Measurements from ENCODE around the gene FGD5.

FGD5 gene

DNA sequence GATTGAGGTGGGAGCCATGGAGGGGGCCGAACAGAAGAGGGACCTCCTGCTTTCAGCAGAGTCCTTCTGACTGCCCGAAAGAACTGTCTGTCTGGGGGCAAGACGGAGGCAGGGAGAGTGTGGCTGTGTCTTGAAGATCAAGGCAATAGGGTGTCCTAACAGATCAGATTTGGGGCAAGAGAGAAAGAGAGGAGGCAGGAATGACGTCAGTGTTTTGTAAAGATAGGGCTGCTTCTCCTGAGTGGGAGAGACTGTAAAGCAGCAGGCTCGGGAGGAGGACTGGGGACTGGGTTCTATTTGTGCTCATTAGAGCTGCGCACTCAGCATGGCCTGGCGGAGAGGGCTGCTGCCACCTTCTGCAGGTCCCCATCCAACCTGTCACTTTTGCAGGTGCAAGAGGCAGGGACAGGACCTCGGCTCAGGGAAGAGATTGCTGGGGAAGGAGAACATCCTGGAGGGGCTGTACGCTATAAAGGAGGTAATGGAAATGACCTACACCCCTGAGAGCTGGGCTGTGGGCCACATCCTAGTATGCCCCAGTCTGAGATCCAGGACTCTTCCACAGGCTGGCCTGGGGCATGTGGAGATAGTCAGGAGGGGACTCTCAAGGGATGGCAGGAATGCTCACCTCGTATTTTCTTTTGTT, 29.0 kb upstream of the FGD5 start:
- DNase-seq (ENCODE audit: low spot score): no peak

DNA sequence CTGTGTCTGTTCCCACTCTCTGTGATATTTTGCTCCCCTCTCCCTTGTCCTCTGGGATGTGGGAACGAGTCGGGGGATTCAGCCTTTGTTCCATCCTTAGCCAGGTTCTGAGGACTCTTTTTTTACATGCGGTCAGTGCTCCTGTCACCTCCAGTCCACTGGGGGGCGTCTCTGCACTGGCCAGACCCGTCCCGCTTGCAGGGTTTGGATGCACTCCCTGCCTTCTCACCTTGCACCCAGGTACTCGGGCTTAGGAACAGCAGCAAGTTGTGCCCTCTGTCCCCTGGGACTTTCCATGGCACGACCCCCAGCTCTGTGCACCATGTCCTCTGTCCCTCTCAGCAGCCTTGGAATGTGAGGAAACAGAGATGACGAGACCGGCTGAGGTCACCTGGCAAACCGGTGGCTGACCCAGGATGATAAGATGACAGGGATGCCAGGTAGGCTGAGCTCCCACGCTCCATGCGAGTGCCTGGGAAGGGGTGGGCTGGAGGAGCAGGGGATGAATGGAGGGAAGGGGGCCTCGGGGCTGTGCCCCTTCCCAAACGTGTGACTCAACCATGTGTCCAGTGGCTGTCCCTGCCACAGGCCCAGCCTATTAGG, 27.3 kb upstream of the FGD5 start:
- peak; percentile 84 for DNase-seq (ENCODE audit: low spot score)

DNA sequence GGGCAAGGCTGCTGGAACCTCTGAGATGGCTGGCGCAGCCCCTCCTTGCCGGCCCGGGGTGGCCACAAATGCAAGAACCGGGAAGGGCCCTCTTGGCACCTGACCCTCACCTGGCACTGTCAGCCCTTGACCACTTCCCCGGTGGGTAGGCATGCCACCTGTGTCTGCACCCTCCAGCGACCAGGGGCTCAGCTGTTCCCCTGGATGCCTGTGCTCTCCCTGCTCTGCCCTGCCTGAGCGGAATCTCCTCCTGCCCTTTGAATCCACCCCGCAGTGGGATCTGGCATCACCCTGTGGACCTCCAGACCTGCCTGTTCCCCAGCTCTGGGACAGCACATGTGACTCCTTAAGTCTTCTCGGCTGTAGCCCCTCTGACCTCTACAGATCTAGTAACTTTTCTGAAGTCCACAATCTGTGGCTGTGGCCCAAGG, 26.1 kb upstream of the FGD5 start:
- DNase-seq (ENCODE audit: low spot score): no peak

DNA sequence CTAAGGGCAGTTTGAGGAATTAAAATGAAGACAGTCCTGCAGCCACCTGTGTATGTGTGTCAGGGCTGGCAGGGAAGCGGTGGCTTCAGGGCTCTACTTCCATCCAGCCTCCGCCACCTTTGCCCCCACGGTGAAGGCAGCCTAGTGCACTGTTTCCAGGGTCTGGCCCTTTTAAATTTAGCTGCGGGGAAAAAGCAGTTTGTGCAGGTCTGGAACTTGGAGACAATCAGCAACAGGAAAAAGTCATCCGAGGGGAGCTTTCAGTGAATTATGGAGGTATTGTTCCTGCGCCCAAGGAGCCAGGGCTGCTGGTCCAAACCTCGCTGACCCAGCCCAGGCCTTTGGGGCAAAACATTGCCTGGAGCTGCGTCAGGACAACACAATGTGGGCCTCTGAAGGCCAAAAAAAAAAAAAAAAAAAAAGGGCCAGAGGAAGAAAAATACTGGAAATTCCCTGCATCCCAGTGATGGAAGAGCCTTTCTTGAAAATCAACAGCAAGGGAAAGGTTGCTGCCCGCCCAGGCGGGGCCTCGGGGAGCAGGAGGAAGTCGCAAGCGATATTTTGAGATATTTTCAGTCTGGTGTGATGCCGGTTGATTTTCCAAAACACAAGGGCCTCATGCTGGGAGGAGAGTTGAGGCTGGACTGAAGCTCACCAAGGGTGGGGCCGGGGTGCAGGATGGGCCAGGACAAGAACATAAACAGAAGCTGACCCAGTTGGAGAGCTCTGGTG, 25.5 kb upstream of the FGD5 start:
- no peak for DNase-seq (ENCODE audit: low spot score)

DNA sequence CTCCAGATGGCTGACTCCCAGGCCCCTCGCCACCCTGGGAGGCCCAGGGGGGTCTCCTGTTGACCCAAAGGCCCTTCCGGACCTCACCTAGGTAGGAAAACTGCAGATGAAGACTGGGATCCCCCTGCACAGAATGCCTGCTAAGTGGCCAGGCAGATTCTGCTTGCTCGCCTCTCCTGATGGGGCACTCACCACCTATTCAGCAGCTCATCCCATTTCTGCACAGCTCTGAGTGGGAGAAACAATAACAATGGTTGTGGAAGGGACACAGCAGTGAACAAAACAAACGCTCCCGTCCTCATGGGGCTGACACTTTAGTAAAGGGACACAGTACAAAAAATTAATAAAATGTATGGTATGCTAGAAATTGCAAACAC, 24.9 kb upstream of the FGD5 start:
- no peak for DNase-seq (ENCODE audit: low spot score)

DNA sequence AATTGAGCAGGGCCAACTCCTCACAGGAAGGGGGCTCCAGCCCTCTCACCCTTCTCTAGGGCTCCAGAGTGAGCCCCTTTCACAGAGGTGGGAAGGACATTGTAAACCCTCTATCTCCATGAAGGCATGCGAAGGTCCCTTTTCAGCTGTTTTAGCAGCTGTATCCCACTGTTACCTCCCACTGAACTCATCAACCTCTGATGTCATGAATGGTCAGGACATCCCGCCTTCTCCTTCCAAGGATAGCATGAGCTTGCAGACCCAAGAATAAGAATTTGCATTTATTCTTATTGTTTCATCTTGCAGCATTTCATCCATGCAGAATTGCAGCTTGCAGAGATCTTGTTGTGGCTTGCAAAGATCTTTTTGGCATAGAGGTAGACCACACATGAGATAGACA, 24.3 kb upstream of the FGD5 start:
- DNase-seq (ENCODE audit: low spot score): no peak

DNA sequence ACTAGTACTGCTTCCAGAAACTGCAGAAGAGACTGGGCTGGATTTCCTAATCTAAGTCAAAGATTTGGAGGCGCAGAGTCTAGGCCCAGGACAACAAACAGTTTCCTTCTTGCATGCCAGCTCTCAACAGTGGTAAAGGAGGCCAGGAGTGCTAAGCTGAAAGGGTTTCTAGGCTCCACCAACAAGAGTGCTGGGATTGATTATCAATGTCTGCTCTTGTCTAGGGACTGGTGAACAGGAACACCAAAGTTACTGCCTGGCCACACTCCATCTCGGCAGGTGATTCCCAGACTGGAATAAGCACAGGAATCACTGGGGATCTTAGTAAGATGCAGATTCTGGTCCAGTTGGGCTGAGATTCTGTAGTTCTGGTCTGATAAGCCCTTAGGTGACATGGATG, 22.8 kb upstream of the FGD5 start:
- no peak for DNase-seq (ENCODE audit: low spot score)

DNA sequence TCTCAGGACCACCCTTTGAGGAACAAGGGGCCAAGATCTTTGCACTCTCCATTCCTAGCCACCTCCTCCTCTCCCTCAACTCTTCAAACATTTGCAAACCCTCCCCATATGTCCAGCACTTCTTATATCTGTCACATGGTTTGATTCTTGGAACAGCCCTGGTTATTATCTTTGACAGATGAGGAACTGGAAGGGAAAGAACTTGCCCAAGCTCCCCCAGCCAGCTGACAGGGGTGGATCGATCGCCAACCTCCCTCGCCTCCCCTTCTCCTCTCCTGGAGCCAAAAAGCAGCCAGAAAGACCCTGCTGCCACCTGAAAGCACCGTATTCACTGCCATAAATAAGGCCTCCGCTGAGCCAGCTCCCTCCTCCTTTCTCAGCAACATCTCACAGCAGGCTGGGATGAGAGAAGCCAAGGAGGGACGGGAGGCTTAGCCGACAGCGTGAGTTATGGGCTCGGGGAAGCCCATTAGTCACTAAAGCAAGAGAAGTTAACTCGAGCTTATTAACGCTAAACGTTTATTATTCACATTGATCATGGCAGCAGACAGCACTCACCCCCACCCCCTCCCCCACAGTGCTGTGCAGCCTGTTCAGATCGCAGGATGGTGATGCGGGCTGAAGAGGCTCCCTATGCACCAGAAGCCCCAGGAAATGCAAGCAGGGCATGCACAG, 22.2 kb upstream of the FGD5 start:
- no peak for DNase-seq (ENCODE audit: low spot score)

DNA sequence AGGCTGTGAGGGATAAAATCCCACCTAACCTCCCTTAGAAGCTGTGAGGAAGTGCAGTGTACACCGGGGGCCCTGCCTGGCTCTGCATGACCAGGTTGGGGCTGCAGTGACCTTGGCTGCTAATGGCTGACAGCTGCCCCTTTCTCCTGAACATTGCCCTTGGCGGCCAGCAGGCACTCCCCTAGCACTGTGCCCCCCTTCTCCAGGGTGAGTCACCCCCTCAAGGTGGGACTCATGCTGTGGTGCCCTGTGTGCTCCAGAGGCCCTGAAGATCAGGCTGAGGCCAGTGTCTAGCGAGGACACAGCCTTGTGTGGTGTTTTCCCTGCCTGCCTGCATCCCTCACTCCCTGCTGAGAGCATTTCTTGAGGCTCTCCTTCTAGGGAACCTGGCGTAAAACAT, 21.0 kb upstream of the FGD5 start:
- no peak for DNase-seq (ENCODE audit: low spot score)

DNA sequence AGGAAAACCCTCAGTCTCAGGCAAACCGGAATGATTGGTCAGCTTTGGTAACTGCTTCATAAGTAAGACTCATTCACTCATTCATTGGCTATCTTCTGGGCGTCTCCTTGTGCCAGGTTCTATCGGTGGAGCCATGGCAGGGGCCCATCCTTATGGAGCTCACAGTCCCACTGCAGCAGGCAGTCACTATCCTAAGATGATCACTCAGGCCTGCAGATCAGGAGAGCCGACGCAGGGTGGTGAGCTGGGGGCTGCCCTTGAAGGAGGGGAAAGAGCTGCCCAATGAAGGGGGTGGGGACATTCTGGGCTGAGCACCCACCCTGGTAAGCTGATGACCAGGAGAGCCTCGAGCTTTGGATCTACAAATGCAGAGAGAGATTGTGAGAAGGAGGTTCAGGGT, 20.5 kb upstream of the FGD5 start:
- no peak for DNase-seq (ENCODE audit: low spot score)

DNA sequence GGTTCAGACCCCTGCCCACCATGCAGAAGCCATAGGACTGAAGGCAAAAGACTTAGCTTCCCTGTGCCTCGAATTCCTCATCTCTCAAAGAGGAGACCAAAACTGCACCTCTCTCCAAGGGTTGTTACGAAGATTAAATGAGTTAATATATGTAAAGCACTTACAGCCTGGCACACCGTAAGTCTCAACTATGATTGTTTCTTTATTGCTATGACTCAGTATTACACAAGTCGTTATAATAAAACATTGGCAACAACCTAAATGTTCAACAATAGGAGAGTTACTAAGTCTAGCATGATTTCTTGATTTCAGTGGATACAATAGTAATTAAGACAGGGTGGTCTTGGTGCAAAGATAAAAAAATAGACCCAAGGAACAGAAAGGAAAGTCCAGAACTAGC, 19.6 kb upstream of the FGD5 start:
- DNase-seq (ENCODE audit: low spot score): no peak

DNA sequence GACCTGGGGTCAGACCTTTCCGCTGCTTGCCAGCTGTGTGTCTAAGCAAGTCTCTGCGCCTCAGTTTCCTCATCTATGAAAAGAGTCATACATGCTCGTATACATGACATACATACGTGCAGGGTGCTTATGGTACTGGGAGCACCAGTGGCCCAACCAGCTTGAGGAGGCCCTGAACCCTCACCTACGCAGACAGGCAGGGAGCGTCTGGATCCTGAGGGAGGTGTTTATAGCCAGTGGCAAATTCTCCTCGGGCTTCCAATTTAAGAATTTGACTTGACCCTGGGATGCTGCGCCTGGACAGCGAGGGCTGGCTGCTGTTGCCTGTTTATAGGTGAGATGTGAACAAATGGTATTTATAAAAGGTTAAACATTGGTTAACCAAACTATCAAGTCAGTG, 17.7 kb upstream of the FGD5 start:
- DNase-seq (ENCODE audit: low spot score): no peak

DNA sequence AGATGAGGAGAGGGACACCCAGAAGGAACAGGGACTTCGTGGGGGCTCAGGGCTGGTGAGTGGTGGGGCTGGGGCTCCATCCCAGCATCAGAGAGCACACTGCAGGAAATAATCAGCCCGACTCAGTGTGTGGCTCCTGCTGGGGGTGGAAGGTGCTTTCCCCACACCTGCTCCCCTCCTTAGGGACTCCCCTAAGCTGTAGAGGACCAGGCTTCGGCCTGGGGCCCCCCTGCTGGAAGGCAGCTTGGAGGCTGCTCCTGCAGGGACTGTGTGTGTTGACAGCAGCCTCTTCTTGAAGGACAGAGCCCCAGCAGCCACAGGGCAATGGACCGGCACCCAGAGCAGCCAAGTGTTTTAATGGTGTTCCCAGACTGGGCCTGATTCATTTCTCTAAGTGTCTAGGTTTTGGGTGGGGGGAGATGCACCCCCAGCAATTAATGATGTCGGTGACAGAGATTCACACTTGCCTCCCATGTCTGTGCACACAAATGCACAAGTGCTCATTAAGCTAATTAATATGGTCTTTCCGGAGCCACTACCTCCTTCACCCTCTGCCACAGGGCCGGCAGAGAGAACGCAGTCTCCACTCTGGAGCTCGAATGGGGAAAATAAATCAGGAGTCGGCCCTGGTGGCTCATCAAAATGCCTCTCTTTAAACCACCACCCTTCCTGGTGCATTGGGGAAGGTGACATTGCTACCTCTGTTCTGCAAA, 16.9 kb upstream of the FGD5 start:
- no peak for DNase-seq (ENCODE audit: low spot score)

DNA sequence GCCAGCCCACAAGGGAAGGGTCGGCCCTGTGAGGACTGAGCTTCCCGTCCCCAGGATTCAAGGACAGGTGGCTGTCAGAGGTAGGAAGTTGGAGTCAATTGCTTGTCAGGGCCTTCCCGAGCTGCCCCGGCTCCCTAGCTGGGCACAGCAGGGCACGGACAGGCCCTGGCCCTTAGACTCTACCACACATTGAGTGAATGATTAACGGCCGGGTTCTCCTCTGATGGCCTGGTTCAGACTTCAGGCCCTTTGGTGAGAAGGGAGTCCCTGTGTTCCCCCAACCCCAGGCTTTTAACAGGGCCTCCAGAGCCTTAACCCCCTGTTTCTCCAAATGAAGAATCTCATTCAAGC, 16.4 kb upstream of the FGD5 start:
- no peak for DNase-seq (ENCODE audit: low spot score)

DNA sequence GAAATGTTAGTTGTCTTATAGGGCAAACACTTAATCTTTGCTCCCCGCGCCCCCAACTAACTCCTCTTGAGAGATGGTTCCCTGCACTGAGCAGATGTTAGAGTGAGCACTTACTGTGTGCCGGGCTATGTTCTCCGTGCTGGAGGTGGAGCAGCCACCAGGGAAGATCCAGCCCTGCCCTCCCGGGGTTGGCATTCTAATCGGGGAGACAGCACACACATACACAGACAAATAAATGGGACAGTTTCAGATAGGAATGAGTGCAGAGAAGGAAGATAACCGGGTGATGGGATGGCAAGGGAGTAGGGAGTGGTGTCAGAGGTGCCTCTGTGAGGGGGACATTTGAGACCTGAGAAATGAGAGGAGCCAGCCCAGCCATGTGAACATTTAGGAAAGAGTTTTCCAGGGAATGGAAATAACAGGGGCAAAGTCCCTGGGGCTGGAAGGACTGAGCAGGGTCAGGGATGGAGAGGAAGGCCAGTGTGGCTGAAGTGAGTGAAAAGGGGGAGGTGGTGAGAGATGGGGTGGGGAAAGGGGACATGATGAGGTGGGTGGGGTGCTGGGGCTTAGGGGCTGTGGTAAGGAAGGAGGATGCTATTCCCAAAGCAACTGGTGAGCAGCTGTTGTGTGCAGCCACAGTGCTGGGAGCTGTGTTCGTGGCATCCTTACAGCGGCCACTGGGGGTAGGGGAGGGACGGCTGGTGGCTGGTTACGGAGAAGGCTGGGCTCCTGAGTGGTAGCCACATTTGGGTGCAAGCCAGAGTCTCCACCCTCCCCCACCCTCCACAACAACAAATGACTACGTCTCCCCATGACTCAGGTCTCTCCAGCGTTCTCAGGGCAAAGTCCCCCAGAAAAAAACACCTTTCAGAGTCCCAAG, 15.4 kb upstream of the FGD5 start:
- DNase-seq (ENCODE audit: low spot score): no peak

DNA sequence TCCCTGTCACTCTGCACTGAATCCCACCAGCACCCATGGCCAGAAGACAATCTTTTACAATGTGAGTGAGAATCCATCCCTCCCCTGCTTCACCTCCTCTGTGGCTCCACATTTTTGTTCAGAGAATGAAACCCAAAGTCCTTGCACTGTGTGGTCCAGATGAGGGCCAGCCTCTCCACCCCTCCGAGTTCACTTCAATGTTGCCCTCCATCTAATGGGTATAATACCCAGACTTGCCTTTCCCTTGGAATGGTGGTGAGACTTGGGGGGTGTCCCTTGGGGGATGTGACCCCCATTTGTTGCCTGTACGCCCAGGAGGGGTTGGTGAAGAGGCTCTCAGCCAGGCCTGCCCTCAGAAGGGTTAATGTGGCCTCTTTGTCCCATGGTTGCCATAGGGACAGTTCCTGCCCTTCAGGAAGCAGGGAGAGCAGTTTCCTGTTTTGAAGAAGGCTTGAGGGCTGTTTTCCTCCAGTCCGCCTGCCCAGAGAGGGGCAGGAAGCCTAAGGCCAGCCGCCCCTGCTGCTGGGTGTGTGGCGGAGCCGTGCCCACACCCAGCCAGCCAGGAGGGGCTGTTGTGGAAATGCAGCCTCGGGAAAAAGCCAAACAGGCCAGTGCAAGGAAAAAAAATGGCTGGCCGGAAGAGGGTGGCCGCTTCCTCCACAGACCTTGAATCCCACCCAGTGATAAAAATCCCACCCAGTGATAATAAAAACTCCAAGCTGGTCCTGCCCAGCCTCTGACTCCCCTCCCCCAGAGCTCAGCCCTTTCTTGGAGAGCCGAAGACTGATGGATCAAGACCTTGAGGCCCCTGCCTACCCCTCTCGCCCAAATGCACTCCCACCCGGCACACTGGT, 14.6 kb upstream of the FGD5 start:
- DNase-seq (ENCODE audit: low spot score): no peak

DNA sequence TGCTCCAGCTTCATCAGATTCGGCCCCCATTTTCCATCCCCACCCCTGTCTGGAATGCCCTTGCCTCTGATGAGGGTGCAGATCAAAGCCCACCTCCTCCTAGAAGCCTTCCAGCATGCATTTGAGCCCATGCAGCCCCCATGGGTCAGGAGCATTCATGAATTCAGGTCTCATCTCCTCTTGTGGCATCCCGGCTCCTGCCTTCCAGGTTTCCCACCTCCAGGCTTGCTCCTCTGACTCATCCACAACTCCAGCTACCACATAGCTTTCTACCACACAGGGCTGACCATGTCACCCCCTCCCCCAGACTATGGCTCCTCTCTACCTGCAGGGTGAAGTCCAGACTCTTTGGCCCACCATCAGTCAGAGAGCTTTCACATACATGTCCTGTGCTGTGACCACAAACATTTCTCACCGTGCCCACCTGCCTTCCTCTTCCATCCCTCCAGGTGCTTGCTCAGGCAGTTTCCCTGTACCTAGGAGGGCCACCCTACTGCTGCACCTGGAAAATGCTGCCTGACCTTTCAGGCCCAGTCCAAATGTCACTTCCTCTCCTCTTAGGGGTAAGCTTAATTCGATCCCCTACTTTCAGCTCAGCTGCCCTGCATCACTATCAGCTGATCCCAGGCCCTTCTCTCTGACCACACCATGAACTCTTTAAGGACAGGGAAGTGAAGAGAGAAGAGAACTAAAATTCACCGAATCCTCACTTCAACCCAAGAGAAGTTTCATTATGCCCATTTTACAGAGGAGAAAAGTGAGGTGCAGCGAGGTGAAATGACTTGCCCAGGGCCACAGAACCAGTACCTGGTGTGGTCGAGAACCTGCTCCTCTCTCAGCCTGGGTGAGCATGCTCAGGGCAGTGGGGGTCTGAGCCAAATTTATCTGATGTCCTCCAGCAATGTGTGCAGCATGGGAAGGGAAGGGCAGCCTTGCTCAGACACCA, 13.7 kb upstream of the FGD5 start:
- no peak for DNase-seq (ENCODE audit: low spot score)

DNA sequence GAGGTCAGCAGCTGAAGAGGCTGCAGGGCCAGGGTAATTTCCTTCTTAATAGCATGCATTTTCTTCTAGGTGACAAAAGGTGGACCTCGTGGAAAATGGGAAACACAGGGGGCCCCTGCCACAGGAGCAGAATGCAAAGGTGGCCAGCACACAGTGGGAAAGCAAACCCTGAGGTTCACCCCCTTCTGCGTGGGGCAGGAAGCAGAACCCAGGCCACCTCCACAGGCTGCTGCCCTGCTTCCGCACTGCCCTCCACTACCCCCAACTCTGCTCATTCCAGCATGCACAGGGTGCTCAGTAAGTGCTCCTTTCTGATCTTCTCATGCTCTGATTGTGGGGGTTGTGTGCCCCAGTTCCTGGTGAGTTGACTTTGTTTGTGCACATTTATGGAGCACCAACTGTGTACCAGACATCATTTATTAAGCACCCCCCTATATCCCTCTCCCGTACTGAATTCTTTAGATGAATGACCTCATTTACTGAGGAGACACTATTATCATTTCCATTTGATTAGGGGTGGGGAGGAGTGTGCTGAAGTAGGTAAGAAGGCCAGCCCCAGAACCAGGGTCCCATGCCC, 12.7 kb upstream of the FGD5 start:
- DNase-seq (ENCODE audit: low spot score): no peak

DNA sequence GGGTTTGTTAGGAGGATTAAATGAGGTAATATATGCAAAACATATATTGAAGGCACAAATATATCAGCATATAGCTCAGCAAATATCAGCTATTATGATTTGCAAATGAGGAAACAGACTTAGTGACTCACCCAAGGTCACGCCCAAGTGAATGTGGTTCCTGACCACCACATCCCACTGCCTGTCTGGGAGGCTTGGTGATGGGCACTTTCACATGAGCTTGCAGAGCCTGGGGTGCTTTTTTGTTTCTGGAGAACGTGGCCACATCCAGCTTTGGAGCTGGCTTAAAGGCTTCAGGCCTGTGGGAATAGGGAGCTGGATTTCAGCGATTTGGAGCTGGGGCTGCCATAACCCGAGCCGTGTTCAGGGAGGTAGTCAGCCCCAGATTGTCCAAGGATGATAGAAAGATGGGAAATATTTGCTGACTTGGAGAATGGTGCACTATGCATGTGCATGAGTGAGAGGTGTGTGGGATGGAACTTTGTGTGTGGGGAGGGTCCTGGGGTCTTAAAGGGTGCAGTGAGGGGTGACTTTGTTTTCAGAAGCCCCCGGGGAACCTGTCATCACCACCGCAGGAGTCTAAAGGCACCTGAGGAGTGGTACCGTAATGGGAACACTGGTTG, 12.0 kb upstream of the FGD5 start:
- DNase-seq (ENCODE audit: low spot score): no peak
